ENCODE measurements around the gene PDE3A.
"Not testable (repeated sequence)": the region's sequence is repeated elsewhere in the genome, so short reads cannot be mapped to it uniquely, and the experiment has no call there.

Gene PDE3A

DNA sequence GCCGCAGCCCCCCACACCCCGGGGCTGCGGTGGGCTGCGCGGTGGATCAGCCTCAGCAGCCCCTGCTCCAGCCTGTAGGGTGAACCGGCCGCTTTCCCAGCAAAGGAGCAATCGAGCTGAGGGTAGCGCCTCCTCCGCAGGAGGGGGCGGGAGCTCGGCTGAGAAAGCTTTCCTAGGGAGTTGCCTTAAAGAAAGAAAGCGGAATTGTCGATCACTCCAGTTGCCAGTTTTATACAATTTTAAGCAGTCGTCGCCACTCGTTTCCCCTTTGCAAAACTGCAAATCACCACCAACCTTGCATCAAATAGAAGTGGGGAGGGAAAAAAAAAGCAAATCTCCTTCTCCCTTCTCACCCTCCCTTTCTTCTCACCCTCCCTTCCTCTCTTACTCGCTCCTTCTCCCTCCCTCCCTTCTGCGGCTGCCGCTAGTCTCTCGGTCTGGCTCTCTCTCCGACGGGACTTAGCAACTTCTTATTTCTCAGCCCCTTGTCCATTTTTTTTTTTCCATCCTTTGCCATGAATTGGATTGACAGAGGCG lies at the start of gene PDE3A:
Gene PDE3A, plus strand, starts transcription at position 424 of the 537 bp plus-strand sequence. CDS start 748 bp downstream, outside the sequence.
- no peak for DNase-seq

DNA sequence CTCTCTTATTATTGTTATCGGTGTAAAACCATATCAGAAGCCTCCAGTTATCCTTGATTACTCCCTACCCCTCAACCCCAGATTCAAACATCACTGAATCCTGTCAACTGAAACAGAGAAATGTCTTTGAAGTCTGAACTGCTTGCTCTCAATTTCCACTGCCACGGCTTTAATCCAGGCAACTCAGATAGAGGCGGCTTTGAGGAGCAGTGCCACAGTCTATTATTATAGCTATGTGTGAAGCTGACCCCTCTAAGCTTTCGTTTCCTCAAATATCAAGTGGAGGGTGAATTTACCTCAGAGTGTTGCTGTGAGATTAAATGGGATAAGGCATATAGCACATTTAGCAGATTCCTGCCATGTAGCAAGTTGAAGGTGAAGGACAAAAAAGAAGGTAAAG lies 49.0 kb upstream of the PDE3A start:
- no peak for DNase-seq

DNA sequence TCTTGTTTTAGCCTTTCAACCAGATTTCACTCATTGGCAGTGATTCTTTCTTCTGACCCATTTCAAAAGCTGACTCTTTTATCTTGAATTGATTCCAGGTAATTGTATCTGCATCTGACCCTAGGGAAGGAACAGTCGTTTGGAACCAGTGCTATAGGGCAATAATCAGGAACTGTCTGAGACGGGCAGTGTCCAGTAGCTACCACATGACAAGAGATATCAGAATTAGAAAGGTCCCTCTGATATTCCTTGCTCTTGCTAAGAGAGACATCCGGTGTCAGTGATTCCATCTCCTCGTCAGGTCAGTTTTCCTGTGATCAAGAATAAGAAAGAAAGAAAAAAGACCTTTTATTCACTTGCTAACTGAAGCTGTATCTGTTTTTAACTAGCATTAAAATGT lies 47.8 kb upstream of the PDE3A start:
- DNase-seq = no peak

DNA sequence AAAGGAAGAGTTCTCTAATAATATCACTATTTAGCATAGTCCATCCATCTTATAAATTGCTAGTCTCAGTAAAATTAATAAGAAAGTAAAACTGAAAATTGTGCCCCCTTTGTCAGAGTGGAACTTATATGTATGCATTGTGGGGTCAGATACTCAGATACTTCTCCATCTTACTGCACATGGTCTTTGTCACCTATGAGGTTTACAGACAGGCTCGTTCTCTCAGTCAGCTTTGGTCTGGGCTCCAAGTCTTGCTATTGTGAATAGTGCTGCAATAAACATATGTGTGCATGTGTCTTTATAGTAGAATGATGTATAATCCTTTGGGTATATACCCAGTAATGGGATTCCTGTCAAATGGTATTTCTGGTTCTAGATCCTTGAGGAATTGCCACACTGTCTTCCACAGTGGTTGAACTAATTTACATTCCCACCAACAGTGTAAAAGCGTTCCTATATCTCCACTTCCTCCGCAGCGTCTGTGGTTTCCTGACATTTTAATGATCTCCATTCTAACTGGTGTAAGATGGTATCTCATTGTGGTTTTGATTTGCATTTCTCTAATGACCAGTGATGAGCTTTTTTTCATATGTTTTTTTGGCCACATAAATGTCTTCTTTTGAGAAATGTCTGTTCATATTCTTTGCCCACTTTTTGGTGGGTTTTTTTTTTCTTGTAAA lies 37.4 kb upstream of the PDE3A start:
- DNase-seq = not testable (repeated sequence)

DNA sequence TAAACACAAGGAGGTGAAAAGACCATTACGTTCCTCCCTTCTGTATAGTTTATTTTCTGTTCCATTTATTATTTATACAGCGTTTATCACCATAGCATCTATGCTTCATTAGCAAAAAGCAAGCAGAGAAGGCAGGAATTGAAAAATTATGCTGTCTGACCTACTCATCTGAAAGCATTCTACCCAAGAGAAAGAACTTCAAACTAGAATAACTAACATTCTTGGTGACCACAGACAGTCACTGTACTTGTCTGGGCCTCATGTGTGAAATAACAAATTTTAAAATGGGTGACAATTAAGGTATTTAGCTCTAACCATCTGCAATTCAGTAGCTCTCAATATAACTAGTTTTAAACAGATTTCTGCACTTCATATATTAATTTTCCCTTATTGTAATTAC lies 29.3 kb upstream of the PDE3A start:
- DNase-seq = no peak

DNA sequence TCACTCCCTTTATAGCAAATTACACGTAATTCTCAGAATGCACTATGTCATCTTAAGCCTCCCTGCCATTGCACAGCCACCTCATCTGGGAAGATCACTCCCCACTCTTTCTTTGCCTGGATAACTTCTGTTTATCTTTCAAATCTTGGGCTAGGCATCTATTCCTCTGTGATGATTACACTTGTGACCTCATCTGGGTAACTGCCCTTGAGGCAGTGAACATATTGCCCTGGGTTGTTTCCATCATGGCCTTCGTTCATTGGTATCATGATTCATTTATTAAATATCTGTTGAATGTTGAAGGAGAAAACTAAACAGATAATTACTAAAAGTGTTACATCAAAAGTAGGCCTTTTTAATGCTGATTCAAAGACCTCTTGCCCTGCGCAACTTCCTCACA lies 26.2 kb upstream of the PDE3A start:
- DNase-seq = no peak

DNA sequence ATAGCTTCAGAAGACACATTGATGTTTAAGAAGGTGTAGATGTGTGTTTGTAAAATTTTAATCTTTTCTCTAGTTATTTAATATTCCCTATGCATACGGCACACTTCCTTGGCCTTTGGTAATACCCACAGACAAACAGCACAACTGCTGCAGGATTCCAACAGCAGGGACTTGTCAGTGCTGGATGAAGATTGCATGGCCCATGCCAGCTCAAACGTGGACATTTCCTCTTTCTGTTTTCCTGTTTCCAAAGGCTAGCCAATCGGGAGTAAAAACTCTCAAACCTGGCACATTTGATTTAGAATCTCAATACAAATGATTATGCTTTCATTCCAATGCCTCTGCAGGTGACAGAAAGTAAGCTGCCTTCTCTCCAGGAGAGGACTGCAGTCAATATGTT lies 22.5 kb upstream of the PDE3A start:
- no peak for DNase-seq

DNA sequence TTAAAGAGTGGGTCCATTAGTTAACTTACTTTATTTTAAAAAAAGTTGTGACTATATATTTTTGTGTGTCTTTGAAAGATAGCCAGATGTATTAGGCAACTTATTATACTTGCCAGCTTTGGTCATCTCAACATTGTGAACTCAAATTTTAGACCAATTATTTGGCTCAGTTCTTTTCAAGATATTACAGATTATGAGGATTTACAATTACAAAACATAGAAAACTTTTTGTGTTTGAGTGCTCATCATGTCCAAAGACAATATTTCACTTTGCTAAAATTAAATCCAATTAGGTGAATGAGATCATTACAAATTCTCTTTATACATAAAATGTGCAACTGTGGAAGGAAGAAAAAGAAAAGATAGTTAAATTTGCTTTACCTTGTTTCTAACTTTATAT lies 18.3 kb upstream of the PDE3A start:
- no peak for DNase-seq

DNA sequence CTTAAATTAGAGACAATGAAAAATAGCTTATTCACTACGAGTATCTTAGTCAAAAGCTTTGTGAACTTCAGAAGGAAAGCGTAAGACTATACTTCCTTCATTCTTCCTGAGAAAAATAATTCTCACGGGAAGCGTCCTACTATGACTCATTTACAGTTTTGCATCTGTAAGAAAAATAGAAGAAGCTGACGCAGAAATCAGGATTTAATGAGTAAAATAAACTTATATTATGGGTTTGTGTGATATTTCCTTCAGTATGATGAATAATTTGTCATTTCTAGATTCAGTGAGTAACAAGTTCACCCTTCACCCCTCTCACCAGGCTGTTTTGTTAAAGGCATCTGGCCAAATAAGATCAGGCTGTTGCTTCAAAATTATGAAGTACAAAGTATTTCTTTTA lies 17.8 kb upstream of the PDE3A start:
- no peak for DNase-seq

DNA sequence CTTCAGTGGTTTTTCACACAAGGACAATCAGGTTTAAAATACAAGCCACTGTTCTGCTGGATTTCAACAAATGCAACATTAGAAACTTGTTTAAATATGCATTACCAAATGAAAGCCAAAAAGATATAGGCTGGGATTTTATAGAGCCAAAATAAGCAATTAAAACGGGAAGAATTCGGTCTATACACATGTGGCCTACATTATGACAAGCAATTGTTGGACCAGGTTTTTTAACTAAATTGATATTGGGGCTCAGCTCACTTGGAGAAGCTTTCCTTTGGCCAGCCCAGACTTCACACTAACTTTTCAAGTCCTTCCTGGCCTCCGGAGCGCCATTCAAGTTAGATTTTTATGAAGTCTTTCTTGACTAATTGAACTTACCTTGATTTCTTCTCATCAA lies 16.9 kb upstream of the PDE3A start:
- DNase-seq = no peak

DNA sequence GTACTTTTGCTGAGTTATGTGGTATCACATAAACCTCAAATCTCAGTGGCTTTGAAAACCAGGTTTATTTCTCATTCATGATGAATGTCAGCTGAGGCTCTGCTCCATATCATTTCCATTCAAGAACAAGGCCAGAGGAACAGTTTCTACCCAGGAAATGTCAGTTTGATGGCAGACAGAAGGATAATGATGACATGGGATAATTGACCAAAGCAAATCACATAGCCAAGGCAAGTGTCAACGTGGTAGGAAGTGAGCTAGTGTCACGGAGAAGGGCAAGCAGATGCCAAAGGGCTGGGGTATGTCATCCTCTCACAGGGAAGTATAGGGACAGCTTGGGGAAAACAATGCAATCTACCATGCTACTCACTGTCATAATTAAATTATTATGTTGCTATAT lies 12.3 kb upstream of the PDE3A start:
- DNase-seq = no peak

DNA sequence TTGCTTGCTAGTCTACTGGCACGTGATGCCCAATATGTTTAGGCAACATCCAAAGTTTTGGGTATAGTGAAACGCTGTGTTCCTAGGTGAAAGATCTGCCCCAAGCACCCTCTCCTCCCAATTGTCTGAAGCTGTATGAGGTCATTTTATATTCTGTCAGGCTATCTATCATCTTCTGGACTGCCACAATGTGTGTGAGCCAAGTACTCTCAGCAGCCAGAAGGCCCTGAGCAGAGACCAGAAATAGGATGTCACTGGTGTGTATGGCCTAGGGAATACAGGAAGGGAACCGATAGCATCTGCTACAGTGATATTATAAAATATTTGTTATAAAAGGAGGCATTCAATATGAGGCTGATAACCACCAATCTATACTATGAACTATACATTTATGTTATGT lies 7.9 kb upstream of the PDE3A start:
- no peak for DNase-seq

DNA sequence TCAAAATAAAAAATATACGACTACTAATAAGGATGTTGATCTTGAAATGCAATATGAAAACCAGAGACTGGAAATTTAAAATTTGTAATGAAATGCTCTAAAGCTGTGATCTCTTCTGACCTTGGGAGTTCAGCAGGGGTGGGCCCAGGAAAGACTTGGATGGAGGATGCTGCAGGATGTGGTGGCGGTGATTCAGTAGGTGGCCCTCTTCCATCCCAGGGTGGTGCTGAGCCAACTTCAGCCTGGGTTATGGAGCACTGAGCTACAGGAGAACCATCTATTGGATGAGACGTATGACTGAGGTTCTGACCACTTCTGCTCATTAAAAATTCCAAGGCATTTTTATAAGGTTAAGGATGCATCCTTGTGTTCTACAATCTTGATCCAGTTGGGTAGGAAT lies 6.9 kb upstream of the PDE3A start:
- DNase-seq = no peak

DNA sequence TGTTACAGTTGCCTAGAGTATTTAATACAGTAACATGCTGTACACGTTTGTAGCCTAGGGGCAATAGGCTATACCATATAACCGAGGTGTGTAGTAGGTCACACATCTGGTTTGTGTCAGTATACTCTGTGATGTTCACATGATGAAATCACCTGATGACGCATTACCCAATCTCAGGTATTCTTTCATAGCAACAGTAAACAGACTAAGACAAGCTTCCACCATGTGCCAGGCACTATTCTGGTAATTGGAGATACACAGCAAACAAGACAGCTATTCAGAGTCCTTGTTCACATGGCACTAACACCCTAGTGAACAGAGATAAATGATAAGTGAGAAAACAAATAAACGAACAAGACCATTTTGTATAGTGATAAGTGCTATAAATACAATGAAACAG lies 3.8 kb upstream of the PDE3A start:
- no peak for DNase-seq

DNA sequence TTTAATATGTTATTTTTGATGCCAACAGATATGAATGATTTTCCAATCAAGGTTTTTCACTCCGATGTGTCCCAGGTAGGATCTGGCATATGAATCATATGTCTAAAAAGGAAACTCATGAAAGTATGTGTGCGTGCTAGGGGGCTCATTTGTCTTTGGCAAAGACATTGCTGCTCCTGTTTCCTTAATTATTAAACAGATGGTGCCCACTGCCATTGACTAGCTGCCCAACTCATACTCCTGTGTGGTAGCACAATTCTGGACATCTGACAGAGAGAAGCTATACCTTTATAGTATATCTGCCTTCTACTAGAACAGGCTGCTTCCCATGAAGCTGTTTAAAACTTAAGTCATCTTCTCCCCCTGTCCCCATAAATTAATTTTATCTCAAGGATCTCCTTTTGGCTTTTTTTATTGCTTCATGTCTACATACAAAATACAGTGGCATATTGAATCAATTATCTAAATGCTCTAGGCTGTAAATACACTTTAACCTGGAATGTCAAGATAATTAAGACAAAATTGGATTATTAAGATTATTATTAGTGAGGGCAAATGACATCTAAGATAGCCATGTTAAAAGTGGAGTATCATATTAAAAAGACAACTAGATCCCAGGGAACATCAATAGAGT lies 1.4 kb upstream of the PDE3A start:
- no peak for DNase-seq

DNA sequence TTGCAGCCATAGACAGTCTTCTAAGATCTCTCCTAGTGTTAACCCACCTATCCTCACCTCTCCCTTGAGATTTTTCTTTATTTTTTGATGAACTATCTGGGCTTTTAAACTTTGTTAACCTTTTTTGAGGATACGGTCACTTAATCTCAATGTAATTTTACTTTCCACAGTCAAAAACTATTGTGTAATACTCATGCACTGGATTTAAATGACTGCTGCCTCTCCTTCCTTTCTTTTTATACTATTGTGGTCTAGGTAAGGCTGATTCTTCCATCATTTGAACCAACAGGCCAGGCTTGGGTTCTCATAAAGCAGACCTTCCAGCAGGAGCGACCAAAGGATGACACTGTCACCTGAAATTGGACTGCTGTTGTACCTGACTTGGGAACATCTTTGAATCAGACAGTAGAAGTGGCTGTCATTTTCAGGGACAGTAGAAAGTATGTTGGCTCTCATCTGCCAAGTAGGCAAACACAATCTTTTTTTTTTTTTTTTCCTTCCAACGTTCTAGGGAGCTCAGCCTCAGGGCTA lies 689 bp upstream of the PDE3A start:
- no peak for DNase-seq

DNA sequence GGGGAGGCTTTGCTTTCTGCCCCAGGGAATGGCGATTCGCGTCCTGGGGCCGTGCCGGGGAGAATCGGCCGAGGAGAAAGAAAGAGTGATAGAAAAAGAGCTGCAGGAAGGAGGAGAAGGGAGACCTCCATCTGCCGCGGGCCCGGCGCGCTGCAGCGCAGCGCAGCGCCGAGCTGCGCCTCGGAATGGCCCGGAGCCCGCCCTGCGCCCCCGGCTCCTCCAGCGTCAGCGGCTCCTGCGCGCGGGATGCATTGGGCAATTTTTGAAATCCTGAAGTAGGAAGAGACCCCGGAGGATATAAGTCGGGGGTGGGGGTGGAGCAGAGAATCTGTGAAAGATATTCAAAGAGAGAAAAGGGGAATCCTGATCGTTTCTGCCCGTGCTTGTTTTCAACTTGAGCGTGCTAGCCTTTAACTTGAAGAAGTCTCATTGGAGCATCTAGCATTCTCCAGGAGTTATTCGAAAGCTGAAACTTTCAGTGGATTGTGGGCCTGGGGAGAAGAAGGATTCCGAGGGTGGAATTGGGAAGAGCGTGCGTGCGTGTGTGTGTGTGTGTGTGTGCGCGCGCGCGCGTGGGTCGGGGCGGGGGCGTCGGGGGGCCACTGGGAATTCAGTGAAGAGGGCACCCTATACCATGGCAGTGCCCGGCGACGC lies 441 bp downstream of the PDE3A start:
- no peak for DNase-seq

DNA sequence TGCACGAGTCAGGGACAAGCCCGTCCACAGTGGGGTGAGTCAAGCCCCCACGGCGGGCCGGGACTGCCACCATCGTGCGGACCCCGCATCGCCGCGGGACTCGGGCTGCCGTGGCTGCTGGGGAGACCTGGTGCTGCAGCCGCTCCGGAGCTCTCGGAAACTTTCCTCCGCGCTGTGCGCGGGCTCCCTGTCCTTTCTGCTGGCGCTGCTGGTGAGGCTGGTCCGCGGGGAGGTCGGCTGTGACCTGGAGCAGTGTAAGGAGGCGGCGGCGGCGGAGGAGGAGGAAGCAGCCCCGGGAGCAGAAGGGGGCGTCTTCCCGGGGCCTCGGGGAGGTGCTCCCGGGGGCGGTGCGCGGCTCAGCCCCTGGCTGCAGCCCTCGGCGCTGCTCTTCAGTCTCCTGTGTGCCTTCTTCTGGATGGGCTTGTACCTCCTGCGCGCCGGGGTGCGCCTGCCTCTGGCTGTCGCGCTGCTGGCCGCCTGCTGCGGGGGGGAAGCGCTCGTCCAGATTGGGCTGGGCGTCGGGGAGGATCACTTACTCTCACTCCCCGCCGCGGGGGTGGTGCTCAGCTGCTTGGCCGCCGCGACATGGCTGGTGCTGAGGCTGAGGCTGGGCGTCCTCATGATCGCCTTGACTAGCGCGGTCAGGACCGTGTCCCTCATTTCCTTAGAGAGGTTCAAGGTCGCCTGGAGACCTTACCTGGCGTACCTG lies 1.1 kb downstream of the PDE3A start:
- DNase-seq = no peak

DNA sequence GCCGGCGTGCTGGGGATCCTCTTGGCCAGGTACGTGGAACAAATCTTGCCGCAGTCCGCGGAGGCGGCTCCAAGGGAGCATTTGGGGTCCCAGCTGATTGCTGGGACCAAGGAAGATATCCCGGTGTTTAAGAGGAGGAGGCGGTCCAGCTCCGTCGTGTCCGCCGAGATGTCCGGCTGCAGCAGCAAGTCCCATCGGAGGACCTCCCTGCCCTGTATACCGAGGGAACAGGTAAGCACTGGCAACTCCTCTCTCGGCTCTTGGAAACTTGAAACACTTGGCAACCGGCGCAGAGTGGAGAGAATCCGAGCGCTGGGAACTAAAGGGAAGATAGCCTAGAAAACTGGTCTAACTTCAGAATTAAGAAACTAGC lies 1.7 kb downstream of the PDE3A start:
- no peak for DNase-seq

DNA sequence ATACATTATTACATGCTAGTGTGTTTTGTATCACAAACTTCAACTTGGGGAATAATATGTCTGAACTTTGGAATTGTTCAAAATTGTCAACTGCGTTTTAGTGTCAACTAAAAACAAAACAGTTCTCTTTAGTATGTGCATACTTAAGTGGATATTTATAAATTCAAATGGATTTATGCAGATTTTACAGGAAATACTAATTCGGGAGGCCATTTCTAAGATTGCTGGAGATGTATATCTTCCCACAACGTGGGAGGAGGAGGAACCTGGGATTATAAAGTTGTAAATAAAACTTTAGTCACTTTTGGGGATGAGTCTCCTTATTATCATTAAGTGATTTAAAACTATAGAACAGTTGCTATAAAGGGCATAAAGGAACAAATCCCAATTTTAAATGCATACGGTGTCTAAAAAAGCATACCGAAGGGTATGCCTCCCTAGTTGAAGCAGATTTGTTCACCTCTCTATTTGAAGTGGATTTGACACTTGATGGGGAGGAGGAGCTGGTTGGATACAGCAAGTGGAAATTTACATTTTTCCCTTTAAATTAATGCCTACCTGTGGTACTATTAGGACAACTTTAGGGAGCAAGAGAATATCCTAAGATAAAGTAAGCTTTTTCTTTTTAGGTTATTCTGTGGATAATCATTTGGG lies 2.7 kb downstream of the PDE3A start:
- DNase-seq = no peak

DNA sequence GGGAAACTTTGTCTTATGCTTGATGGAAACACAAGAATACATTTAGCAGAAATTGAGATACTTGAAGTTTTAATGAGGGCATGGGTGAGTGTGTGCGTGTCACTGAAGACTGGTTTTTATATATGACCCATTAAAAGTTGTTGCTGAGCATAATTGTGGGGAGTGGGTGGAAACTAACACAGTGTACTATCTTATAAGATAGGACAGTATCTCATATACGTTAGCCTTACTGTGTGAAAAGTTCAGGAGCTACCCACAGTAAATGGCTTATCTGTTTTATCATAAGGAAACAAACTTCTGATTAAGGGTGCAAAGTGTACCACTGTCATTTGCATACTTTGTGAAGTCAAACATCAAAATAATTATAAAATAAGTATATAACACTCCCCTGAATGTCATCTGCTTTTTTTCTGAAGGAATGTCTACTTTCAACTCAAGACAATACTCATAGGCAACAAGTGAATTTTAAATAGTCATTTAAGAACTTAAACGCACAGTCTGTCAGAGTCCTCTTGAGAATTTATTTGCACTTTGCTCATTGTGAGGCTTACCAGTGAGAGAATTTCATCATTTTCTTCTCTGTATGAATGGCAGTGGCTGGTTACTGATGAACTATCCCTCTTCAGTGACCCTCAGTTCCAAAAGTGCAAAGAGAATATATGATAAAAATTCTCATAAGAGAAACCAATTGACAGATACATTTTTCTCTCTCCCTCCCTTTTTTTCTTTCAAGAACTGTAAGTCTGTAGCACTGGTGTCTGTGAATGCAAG lies 4.2 kb downstream of the PDE3A start:
- no peak for DNase-seq

DNA sequence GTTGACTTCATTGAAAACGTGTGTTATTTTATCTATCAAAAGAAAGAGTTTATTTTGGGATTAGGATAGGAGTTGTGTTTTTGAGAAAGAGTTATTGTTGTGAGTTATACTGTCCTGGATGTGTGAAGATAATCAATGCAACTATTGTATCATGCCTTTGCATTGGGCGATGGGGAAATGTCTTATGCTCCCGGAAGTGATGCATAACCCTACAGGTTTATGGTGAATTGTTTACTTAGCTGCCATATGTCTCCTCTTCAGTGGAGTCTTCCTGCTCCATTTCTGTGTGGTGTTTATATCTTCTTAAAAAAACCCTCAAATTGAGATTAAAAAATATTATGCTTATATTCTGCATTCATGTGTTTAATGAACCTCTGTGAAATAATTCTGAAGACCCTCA lies 6.5 kb downstream of the PDE3A start:
- DNase-seq = no peak
